Activated naive CD4-positive, alpha-beta T cell (primary cell): ENCODE measurements around the gene CBX6.
"Not testable (repeated sequence)": the region's sequence is repeated elsewhere in the genome, so short reads cannot be mapped to it uniquely, and the experiment has no call there.

Source experiments
- DNase-seq, 4 experiments: peaks; one replicate each; lab custom pipeline; 2025; lab: John Stamatoyannopoulos, UW

Gene CBX6

GRCh38 chr22:38861170-38861876 is 10.7 kb downstream of the CBX6 start:
- no peak for DNase-seq

DNA sequence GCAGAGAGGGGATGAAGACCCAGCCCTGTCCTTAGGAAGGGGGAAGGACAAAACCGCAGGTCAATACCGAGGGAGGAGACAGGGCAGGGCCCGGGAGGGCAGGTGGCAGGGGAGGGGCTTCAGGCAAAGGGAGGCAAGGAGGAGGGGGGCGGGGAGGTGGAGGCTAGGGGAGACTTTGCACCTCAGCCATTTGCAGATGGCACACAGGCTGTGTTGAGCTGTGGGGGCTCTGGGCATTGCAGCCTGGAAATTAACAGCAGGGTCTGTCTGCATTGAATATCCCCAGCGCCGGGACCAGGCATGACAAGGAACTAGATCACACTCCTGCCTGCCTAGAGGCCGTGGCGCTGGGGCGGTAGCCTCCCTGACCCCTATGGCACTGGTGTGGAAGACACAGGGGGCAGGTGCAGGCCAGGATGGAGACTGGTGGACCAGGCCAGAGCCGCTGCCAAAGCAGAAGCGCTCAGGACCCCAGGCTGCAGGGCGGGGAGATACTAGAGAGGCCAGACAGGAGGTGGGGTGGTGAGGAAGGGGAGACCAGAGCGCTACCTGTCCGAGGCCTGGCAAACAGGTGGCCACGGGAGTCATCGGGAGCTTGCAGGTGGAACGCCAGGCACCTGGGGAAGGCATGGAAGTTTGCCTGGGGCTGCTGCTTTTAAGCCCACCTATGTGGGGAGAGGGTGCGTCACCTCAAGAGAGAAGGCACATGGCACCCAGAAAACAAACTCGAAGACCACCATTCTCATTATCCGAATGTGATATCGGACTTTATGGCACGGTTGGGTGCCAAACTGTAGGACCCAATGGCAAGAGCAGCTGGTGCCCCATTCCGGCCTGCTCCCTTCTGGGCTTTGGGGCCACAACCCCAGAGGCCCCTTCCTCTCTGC is 11.5 kb downstream of the CBX6 start:
- DNase-seq, result no peak

DNA sequence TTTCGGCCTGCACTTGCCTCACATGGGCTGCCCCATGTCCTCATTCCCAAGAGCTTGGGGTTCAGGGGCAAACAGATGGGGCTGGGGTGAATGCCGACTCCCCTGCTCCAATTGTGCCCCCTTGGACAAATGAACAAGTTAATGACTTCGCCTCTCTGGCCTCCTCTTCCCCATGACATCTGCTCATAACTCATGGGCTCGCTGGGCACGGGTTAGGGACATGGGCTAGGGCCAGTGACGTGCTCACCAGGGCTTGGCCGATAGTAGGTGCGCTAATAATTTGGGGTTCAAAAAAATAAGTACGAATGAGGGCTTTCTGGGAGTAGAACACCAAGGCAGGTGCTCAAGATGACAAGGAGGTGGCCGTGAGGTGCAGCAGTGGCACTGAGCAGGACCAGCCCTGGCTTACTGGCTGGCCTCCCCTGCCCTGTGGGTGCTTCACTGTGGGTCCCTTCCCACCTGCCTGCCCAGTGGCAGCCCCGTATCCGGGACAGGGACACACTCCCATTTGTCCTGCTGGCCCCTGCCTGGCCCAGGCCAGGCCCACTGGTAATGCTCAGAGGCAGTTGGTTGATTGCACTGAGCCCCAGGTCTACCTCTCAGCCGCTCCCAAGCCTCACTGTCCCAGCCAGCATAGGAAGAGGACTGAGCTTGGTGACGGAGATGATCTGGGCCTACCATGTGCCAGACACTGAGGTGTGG is 12.3 kb downstream of the CBX6 start:
- DNase-seq, result no peak

- no peak for DNase-seq
Observed at GRCh38 chr22:38858492-38858891, 13.5 kb downstream of the CBX6 start.

GRCh38 chr22:38854476-38854875 is 17.5 kb downstream of the CBX6 start:
- DNase-seq, result not testable (repeated sequence)

DNA sequence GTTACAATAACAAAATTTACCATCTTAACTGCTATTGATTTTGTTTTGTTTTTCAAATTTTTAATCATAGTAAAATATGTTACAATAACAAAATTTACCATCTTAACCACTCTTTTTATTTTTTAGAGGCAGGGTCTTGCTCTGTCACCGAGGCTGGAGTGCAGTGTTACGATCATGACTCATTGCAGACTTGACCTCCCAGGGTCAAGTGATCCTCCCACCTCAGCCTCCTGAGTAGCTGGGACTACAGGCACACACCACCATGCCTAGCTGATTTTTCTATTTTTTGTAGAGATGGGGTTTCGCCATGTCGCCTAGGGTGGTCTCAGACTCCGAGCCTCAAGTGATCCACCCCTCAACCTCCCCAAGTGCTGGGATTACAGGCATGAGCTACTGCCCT is 18.1 kb downstream of the CBX6 start:
- DNase-seq, result not testable (repeated sequence)

DNA sequence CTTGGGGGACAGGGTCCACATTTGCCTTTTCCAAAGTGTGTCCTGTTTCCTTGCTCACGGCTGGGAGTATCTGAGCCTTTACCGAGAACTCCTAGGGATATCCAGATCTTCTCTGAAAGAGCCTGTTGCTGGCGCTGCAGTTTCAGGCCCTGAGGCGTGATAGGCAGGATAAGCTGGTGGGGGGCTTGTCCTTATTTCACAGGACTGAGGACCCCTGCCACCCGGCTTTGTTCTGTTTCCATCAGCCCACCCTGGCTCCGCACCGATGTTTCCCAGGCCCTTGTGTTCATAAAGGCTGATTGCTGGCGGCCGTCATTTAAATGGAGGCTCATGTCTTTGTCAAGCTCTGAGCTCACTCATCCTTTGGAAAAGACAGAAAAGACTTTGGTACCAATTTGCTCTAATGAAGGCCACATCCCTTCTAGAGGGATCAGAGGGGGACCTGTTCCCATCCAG is 18.8 kb downstream of the CBX6 start:
- DNase-seq, result no peak

- no peak for DNase-seq
Observed at GRCh38 chr22:38852522-38852921, 19.5 kb downstream of the CBX6 start.

DNA sequence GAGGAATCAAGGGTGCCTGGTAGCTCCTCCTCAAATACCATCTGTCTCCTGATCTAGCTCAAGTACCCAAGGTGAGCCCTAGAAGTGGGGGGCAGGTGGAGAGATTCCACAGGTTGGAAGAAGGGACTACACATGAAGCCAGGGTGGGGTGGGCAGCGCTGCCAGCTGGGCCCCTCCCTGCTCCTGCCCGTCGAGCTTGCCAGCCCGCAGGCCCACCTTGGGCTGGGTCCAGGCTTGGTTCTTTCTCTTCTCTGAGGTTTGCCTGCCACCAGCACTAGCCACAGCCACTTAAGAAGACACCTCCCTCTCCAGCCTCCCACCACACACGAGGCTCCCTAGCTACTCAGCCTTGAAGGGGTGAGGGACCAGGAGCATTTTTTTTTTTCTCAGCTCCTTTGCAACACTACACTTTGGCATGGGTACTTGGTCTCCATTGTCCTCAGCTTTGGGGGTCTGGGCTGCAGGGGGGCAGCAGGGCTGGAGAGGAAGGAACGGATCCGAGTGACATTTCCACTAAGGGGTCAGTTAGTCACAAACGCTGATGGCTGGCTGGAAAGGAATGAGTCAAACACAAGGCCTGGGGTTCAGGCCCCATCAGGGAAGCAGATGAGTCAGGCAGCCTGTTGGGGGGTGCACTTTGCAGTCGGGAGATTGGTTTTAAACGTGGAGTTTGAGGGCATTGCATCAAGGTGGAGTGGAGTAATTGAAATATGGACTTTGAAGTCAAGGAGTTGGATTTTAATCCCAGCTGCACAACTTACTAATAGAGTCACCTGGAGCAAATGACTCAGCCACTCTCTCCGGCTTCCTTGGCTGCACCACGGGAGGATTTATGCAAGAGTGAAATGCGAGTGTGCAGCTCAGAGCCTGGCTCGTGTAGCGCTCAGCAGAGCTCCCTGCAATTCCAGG is 20.8 kb downstream of the CBX6 start:
- DNase-seq, result no peak

DNA sequence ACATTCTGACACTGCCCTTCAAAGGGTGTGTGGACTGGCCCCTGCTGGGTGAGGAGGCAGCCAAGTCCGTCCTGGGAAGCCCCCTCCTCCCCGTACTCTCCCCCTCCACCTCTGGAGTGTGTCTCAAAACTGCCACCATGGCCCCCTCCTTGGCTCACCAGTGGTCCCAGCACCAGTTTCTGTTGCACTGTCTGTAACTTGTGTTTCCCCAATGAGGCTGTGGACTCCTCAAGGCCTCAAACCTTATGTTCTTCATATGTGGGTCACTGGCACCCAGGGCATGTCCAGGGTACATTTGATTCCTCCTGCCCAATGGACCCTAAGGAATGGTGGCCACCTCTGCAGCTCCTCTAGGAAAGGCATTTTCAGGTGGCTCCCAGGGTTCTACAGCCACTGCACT is 21.6 kb downstream of the CBX6 start:
- DNase-seq, result no peak

DNA sequence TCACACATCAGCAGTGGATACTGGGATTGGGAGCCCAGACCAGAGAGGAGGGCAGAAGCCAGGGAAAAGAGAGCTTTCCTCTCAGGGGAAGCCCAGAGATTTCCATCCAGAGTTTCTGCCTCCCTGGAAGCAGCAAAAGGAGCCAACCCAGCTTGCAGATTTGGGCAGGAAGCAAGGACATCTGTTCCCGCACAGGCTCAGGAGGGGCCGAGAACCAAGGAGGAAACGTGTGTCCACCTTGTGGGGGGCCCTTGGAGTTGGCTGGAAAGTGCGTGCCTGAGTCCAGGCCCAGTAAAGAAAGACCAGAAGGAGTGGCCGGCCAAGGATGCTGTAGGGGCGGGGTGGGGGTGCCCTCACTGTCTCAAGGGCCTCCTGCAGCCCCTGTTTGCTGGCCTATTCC is 22.2 kb downstream of the CBX6 start:
- DNase-seq, result no peak

DNA sequence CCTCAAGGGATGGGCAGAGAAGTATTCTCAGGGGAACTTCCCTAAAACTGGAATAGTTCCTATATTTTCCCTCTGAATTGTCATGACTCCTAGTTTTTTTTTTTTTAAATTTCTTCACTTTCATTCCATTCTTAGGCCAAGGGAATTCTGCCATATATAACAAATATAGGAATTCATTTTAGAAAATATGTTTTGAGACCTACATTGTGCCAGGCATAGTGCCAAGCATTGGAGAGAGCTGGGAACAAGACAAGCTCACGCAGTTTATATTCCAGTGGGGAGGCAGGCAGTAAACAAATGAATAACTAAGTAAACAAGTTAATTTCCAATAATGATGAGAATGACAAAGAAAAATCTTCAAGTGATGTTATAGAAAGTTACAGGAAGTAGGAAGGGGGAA is 25.6 kb downstream of the CBX6 start:
- DNase-seq, result no peak

DNA sequence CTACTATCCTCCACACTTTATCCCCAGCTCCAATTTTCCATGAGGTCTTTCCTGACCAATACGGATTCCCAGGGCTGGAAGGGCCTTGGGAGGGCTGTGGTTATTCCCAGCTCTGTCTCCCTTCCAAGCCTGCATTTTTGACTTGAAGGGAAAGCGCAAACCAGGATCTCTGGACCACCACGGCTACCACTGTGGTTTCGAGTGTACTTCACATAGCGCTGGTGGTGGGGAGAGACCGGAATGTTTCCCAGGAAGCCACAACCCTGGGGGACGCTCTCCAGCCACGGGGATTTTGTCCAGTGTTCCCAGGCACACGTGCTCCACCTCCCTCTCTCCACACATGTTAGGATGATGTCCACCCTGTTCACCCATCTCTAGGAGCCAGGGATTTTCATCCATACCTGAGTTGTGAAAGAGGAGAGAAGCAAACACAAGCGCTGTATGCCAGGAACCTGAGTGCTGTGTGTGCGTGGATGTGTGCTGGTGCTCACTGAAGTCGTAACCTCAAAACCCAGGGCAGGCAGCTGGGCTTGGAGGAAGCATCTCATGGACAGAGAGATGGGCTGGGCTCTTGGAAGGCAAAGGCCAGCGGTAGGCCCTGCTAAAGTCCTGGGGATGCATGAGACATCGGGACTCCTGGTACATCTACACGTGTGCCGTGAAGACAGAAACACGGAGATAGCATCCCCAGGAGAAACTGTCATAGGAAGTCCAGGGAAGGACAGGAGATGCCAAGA is 26.8 kb downstream of the CBX6 start:
- no peak for DNase-seq

DNA sequence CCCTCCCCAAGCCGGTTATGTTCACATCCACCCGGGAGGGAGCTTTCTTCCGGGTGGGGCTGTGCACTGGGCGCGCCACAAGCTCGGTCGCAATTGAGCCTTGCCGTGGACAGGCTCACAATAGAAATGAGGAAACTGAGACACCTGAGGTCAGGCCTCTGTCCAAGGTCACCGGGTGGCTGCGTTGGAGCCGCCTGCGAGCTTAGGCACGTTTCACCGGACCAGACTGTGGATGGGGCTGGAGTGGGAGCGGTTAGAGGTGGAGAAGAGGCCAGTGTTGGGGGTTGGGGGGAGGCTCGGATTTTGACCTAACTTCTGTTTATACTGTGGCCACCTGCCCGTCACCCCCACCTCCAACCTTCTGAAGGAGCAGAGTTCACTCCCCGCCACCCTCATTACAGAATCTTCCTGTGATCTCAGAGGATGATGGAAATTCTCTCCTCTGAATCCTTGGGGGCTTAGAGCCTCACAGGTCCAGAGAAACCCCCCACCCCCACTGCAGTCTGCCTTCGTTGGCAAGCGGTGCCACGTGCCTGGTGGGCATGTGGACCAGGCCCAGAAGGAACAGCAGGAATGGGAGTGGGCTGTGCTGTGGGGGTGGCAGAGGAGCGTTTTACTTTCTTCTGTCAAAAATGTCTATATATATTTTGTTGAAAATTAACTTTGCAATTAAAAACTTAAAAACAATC is 27.6 kb downstream of the CBX6 start:
- DNase-seq, result no peak

- DNase-seq, result peak in 1 of 4 experiments; percentile 48
Observed at GRCh38 chr22:38843657-38844314, 28.2 kb downstream of the CBX6 start, which contains the start of gene NPTXR. NPTXR (minus strand) TSS chr22:38844028.

DNA sequence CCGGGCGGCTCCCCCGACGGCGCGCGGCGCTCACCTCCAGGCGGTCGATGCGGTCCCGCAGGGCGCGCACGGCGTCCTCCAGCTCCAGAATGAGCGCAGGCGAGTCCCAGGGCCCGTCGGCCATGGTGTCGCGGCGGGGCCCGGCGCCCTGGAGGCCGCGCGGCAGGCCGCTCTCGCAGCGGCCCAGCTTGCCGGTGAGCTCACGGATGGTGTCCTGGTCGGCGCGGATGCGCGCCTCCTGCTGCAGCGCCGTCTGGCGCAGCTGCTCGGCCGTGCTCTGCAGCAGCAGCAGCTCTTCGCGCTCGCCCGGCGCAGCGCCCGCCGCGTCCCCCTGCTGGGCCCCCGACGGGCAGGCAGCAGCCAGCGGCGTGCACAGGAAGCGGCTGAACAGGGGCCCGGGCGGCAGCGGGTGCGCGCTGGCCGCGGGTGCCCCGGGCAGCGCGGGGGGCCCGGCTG is 28.8 kb downstream of the CBX6 start:
- peak in 2 of 4 experiments; percentile 10 to 53 for DNase-seq

- DNase-seq, result no peak
Observed at GRCh38 chr22:38842512-38843200, 29.4 kb downstream of the CBX6 start.

GRCh38 chr22:38841635-38842034 is 30.4 kb downstream of the CBX6 start:
- no peak for DNase-seq

GRCh38 chr22:38841211-38841610 is 30.8 kb downstream of the CBX6 start:
- DNase-seq, result no peak
